ENCODE measurements around the gene TBC1D2. TPM values are rescaled to one million over a fixed set of nuclear protein-coding genes. Genes with fewer than 3 reads are reported as not detected.

Gene TBC1D2
- total RNA-seq, 2 donors from 2014 or later: 3.6 to 3.9 TPM

- Mint-ChIP-seq H3K27ac (peak overlapping the region in 1 of 2 donors; percentile 59), H3K36me3 (no peaks in the 10 kb centered on the region), H3K9me3 (no peaks in the 10 kb centered on the region)
- ATAC-seq: no peak
- no peak for DNase-seq (ENCODE audit: low spot score in 2 of 2)
Measured at GRCh38 chr9:98190757-98191105, 64.7 kb downstream of the TBC1D2 start.

DNA sequence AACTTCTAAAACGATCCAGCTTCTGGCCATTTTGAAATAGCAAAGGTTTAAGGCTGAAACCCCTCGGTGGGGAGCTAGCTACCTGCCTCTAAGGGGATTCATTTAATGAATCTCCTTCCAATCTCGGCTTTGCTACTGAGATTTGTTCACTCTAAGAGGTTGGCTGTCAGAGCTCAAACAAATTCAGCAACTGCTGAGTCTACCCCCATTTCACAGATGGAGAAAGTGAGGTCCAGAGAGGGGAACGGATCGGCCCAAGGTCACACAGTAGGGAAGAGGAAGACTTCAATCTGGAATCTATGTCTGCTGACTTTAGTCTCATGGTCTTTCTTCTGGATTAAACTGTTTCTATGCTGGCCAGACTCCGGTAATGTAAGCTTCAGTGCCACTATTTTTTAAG lies 66.0 kb downstream of the TBC1D2 start:
- no peak for DNase-seq (ENCODE audit: low spot score in 2 of 2)
- no peaks in the 10 kb centered on the region for H3K9me3 Mint-ChIP-seq
- ATAC-seq: no peak
- no peak overlapping the region for H3K27ac Mint-ChIP-seq
- H3K36me3 Mint-ChIP-seq: no peaks in the 10 kb centered on the region

GRCh38 chr9:98187926-98188325 lies 67.5 kb downstream of the TBC1D2 start:
- Mint-ChIP-seq H3K27ac (no peak overlapping the region), H3K36me3 (no peaks in the 10 kb centered on the region), H3K9me3 (no peaks in the 10 kb centered on the region)
- ATAC-seq: no peak
- no peak for DNase-seq (ENCODE audit: low spot score in 2 of 2)

DNA sequence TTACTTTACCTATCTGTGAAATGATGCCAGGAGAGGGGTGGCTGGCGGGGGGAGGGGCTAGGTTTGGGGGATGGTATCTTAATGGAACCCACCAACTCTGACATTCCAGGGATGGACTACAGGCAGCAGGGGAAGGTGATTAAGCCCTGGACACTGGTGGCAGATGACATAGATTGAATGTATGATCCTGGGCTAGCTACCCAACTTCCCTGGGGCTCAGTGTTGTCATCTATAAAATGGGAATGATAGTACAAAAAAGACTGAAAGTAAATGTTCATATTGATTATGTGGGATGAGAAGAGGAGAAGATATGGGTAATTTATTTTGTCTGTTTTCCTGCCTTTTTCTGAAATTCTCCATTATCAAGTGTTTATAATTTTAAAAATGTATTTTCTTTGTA lies 69.2 kb downstream of the TBC1D2 start:
- no peaks in the 10 kb centered on the region for H3K9me3 Mint-ChIP-seq
- H3K36me3 Mint-ChIP-seq: no peaks in the 10 kb centered on the region
- DNase-seq (ENCODE audit: low spot score in 2 of 2): no peak
- ATAC-seq: no peak
- no peak overlapping the region for H3K27ac Mint-ChIP-seq

- no peak for DNase-seq (ENCODE audit: low spot score in 2 of 2)
- Mint-ChIP-seq H3K27ac (no peak overlapping the region), H3K36me3 (no peaks in the 10 kb centered on the region), H3K9me3 (no peaks in the 10 kb centered on the region)
- no peak for ATAC-seq
Measured at GRCh38 chr9:98185611-98186171, 69.8 kb downstream of the TBC1D2 start.

- no peaks in the 10 kb centered on the region for H3K9me3 Mint-ChIP-seq
- H3K27ac Mint-ChIP-seq: no peak overlapping the region
- ATAC-seq (no peak), DNase-seq (ENCODE audit: low spot score in 2 of 2) (no peak)
- H3K36me3 Mint-ChIP-seq: no peaks in the 10 kb centered on the region
Measured at GRCh38 chr9:98185021-98185567, 70.4 kb downstream of the TBC1D2 start.

GRCh38 chr9:98184326-98184725 lies 71.1 kb downstream of the TBC1D2 start:
- Mint-ChIP-seq H3K9me3 (no peaks in the 10 kb centered on the region), H3K36me3 (no peaks in the 10 kb centered on the region), H3K27ac (no peak overlapping the region)
- ATAC-seq: no peak
- no peak for DNase-seq (ENCODE audit: low spot score in 2 of 2)

- Mint-ChIP-seq H3K9me3 (no peaks in the 10 kb centered on the region), H3K27ac (no peak overlapping the region), H3K36me3 (no peaks in the 10 kb centered on the region)
- DNase-seq (ENCODE audit: low spot score in 2 of 2) (no peak), ATAC-seq (no peak)
Measured at GRCh38 chr9:98182889-98183599, 72.4 kb downstream of the TBC1D2 start.

DNA sequence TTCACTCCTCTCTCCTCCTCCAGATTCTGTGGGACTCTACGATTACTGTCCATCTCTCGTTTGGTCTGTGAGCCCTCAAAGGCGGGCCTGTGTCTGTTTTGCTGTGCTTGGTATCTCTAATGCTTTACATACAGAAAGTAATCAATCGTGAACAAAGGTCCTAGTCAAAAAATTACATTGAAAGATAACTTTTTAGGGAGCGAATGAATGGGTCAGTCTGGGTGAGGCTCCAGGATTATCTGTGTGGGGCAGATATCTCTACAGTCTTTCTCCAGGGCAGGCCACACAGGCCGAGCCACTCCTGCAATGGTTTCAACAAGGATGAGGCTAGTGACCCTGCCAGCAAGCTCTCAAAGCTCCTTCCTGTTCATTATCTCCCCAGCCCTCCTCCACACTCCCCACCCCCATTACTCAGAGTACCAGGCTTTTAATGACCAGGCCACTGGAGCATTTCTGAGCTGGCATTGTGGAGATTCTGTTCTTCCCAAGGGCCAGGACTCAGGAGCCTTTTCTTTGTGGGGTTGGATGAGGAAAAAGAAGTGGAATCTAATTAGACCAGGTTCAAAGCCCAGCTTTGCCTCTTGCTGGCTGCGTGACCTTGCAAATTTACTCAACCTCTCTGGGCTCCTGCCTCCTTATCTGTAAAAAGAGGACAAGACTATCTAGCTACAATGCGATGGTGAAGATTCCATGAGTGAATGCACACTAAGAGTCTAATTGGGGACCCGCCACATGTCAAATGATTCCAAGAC lies 73.2 kb downstream of the TBC1D2 start:
- Mint-ChIP-seq H3K36me3 (no peaks in the 10 kb centered on the region), H3K9me3 (no peaks in the 10 kb centered on the region), H3K27ac (no peak overlapping the region)
- no peak for ATAC-seq
- DNase-seq (ENCODE audit: low spot score in 2 of 2): no peak

DNA sequence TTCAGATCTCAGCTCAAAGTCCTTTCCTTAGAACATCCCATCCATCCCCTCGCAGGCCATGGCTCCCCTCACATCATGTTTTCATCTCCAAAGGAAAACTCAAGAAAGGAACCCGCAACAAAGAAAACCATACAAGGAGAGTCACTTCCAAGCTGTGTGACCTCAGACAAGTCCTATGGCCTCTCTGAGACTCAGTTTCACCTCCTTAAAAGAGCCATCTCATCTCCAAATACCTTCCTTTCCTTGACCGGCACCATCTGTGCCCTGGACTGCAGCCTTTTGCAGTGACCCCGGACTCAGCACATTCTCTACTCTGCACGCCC lies 73.7 kb downstream of the TBC1D2 start:
- H3K27ac Mint-ChIP-seq: no peak overlapping the region
- ATAC-seq: no peak
- H3K9me3 Mint-ChIP-seq: no peaks in the 10 kb centered on the region
- no peak for DNase-seq (ENCODE audit: low spot score in 2 of 2)
- no peaks in the 10 kb centered on the region for H3K36me3 Mint-ChIP-seq

GRCh38 chr9:98180996-98181395 lies 74.5 kb downstream of the TBC1D2 start:
- Mint-ChIP-seq H3K9me3 (no peaks in the 10 kb centered on the region), H3K36me3 (no peaks in the 10 kb centered on the region), H3K27ac (no peak overlapping the region)
- ATAC-seq (no peak), DNase-seq (ENCODE audit: low spot score in 2 of 2) (no peak)

DNA sequence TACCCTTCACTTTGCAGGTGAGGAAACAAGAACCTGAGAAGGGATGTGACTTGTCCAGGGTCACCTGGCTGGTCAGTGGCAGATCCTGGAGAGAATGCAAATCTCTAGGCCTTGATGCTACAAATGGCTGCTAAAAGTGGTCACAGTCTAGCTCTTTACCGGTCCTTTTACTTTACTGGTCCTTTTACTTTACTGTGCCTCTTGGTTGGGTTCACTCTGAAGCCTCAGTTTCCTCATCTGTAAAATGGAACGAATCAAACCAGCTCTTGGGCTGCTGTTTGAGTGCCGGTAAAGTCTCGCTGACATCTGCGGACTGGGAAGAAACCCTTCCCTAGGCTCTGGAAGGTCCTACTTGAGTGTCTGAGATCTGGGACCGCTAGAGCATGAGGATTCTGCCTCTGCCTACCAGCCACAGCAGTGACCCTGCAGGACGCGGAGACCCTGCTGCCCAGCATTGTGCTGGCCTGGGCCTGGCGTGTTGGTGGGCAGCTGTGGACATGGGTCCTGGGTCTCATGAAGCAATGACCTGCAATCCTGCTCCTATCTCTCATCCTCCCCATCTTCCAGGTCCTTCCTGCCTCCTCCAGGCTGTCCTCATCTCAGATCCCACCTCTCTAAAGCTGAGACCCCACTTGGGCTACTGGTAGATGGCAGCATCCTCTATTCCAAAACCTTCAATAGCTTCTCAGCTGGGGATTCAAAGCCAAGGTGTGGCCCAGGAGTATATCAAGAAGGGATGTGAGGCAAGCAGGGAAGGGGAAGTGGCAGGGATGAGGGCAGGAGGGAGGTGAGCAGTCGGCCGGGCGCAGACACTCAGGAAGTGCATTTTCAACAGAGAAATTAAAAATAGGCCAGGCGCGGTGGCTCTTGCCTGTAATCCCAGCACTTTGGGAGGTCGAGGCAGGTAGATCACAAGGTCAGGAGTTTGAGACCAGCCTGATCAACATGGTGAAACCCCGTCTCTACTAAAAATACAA lies 76.3 kb downstream of the TBC1D2 start:
- H3K9me3 Mint-ChIP-seq: no peaks in the 10 kb centered on the region
- no peak overlapping the region for H3K27ac Mint-ChIP-seq
- no peak for ATAC-seq
- DNase-seq (ENCODE audit: low spot score in 2 of 2): no peak
- H3K36me3 Mint-ChIP-seq: no peaks in the 10 kb centered on the region

GRCh38 chr9:98176391-98177259 lies 78.8 kb downstream of the TBC1D2 start:
- H3K36me3 Mint-ChIP-seq: no peaks in the 10 kb centered on the region
- no peak overlapping the region for H3K27ac Mint-ChIP-seq

DNA sequence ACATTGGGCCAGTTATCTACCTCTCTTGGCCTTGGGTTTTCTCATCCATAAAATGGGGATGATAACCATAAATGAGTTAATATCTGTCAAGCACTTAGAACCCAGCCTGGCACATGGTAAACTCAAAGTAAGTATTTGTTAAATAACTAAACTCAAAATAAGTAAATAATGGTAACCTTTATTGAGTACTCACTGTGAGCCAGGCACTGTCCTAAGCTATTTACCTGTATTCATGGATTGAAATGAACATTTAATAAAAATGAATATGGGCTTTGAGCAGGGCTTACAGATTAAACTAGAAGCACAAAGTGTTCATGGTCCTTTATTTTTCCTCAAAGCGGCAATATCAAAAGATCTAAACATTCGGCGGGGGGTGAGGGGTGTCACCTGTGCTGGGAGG lies 79.7 kb downstream of the TBC1D2 start:
- DNase-seq (ENCODE audit: low spot score in 2 of 2) (no peak), ATAC-seq (no peak)
- H3K9me3 Mint-ChIP-seq: no peaks in the 10 kb centered on the region
- H3K36me3 Mint-ChIP-seq: no peaks in the 10 kb centered on the region
- H3K27ac Mint-ChIP-seq: peak overlapping the region in 1 of 2 donors; percentile 72

More at GRCh38 chr9:98176391-98177259, 78.8 kb downstream of the TBC1D2 start:
- ATAC-seq: no peak
- no peak for DNase-seq (ENCODE audit: low spot score in 2 of 2)
- H3K9me3 Mint-ChIP-seq: no peaks in the 10 kb centered on the region

GRCh38 chr9:98175028-98175569 lies 80.3 kb downstream of the TBC1D2 start:
- Mint-ChIP-seq H3K36me3 (no peaks in the 10 kb centered on the region), H3K9me3 (no peaks in the 10 kb centered on the region), H3K27ac (peak overlapping the region in 1 of 2 donors; percentile 72)
- no peak for ATAC-seq
- DNase-seq (ENCODE audit: low spot score in 2 of 2): no peak

All from activated naive CD4-positive, alpha-beta T cell treated with anti-CD3 and anti-CD28 coated beads, Interleukin-2, amount 50 U/mL, for 72 hours (primary cell).